ENCODE data around the gene LMTK3.
"Not testable (repeated sequence)": the region's sequence is repeated elsewhere in the genome, so short reads cannot be mapped to it uniquely, and the experiment has no call there.

LMTK3 gene

DNA sequence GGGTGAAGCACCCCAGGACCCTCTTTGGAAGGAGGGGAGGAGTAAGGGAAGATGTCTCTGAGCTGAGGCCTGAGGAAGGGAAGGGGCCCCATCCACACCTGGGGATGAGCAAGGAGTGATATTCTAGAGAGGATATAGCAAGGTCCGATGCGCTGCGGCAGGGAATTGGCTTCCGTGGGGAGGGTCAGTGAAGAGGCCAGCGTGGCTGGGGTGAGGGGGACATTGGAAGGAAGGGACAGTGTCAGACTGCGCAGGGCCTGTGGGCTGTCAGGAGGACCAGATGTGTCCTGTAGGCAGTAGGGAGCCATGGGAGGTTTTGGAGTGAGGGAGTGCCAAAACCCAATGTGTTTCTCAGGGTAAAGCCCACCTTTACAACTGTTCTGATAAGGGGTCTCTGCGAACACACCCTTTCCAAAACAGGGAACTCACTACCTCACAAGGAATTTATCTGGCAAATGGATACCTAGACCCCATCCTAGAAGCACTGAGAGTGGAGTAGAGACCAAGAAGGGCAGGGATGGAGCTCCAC is 3.7 kb downstream of the LMTK3 start:
- DNase-seq (ENCODE audit: low read depth in 2 of 2): no peak

DNA sequence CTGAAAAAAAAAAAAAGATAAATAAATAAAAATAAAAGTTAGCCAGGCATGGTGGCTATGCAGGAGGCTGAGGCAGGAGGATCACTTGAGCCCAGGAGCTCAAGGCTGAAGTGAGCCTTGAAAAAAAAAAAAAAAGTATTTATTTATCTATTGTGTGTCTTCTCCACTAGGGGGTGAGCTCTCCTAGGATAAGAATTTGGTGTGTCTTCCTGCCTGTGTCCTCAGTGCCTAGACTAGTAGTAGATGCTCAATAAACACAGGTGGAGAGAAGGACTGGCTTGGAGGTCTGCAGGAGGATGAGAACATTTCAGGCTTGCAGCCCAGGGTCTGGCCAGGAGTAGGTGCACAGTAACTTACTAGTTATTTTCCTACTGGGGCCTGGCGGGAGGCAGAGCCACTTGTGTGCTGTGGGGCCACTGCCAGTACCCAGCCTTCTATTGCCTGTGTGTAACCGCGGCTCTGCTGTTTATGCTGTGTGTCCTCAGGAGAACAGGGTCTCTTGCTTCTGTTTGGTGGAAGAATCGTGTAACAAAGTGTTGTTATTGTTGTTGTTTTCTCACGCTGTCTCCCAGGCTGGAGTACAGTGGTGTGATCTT is 5.4 kb downstream of the LMTK3 start:
- no peak for DNase-seq (ENCODE audit: low read depth in 2 of 2)

DNA sequence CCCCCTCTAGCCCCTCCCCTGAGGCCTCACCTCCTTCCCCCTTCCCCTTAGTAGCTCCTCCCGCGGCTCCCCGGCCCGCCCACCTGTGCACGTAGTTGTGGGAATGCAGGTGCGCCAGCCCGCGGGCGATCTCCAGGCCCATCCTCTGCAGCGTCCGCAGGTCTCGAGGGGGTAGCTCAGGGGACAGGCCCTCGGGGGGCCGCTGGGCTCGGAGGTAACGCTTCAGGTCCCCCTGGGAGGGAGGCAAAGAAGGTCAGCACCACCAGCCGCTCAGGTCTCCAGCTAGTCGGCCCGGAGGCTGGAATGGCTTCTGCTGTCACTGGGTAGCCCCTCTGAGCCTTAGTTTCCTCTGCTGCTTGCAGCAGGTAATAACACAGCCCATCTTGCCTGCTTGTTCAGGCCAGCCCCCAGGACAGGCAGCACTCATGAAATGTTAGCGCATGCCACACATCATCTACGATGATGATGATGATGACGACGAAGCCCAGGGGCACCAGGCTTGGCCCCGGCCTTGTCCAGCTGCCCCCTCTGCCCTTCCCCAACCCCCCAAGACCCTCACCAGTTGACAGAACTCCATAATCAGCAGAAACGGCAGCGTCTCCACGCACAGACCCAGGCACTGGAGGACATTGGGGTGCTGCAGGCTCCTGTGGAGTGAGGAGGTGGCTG is 9.2 kb downstream of the LMTK3 start:
- no peak for DNase-seq (ENCODE audit: low read depth in 2 of 2)

DNA sequence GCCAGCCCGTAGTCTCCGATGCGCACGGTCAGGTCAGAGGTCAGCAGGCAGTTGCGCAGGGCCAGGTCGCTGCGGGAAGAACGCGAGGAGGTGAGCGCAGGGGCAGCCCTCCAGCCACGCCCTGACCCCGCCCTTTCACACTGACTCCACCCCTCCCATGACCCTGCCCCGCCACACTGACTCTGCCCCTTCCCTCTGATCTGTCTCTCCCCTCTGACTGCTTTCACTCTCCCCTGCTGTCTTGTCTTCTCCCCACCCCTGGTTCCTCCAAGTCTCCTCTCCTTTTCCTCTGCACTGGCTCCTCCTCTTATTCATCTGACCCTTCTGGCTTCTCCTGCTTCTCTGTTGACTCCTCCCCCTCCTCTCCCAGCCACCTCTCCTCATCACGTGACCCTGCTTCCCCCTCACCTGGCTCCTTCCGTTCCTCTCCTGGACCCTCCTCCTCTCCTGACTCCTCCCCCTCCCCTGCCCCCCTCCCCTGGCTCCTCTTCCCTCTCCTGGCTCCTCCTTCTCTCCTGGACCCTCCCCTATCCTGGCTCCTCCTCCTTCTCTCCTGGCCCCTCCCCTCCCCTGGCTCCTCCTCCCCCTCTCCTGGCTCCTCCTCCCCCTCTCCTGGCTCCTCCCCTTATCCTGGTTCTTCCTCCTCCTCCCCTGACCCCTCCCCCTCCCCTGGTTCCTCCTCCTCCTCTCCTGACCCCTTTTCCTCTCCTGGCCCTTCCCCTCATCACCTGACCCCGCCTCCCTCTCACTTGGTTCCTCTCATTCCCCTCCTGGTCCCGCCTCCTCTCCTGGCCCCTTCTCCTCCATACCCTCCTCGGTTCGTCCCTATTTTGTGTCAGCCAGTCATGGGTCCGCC is 9.9 kb downstream of the LMTK3 start:
- no peak for DNase-seq (ENCODE audit: low read depth in 2 of 2)

DNA sequence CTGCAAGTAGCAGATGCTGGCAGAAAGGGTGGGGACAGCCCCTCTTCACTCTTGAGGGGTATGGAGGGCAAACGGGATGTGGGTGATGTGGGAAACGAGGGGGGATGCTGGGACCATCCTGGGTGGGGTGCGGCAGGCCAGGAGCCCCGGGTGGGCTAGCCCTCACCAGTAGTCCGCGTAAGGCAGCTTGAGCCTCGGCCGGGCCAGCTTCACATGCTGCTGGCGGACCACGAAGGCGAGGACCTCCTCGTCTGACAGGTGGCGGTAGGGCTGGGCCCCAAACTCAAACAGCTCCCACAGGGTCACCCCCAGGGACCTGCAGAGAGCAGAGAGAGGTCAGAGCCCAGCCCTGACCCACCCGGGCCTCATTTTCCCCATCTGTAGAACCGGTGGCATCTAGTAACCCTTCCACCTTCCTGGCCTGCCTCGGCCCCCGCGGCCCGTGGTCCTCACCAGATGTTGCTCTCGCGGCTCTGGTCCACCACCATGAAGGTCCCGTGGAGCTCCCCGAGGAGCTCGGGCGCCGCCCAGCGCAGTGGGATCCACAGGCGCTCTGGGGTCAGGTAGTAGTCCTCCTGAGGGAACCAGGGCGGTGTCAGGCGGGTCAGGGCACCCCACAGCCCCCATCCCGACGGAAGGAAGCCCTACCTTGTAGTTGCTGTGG is 10.7 kb downstream of the LMTK3 start:
- DNase-seq (ENCODE audit: low read depth in 2 of 2): no peak

DNA sequence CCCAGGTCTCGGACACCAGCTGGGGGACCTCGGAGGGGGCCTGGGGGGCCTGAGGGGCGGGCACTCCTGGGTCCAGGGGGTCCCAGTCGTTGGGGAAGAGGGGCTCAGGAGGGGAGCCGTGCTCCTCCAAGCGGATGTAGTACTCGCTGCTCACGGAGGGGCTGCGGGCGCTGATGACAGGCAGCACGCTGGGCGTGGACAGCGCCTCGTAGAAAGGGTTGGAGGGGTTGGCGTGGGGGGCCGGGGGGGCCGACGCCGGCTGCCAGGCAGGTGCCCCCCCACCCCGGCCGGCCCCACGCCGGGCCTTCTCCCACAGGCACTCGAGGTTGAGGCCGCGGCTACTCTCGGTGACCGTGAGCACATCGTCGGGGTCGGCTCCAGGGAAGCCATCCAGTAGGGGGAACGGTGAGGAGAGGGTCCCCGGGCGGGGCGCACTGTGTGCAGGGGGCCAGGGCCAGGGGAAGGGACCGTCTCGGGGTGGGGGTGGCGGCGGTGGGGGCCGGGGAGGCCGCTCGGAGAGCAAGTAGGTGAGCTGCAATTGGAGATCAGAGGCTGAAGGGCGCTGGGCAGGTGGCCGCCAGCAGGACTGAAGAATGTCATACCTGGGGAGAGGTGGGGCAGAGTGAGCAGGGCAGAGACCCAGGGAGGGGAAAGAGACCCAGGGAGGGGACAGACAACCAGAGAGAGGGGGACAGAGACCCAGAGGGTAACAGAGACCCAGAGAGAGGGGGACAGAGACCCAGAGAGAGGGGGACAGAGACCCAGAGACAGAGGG is 12.1 kb downstream of the LMTK3 start:
- DNase-seq (ENCODE audit: low read depth in 2 of 2): no peak

DNA sequence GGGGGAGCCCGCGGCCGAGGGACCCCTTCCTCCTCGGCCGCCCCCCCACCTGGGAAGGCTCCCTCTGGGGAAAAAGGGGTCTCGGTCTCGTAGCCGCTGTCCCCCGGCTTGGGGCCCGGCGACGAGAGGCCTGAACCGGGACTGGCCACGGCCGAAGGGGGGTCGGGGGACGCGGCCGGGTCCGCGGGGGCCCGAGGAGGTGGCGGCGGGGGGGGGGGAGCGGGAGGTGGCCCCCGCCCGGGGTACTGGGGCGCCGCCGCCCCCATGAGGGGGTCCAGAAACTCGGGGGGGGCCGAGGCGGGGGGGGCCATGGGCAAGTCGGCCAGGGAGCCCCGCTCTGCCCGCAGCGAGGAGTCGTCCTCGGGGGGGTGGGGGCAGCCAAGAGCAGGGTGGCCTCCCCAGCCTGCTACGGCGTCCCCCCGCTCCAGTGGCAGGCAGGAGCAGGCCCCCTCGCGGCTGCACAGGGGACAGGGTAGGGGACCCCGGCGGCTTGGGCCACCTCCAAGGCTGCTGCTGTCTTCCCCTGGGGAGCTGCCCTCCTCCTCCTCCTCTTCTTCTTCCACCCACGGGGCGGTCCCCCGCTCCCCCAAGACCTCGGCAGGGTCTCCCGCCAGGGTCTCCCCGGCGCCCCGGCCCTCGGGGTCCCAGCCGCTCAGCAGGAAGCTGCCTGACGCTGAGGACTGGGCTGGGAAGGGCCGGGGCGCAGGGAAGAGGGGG is 12.9 kb downstream of the LMTK3 start:
- no peak for DNase-seq (ENCODE audit: low read depth in 2 of 2)

DNA sequence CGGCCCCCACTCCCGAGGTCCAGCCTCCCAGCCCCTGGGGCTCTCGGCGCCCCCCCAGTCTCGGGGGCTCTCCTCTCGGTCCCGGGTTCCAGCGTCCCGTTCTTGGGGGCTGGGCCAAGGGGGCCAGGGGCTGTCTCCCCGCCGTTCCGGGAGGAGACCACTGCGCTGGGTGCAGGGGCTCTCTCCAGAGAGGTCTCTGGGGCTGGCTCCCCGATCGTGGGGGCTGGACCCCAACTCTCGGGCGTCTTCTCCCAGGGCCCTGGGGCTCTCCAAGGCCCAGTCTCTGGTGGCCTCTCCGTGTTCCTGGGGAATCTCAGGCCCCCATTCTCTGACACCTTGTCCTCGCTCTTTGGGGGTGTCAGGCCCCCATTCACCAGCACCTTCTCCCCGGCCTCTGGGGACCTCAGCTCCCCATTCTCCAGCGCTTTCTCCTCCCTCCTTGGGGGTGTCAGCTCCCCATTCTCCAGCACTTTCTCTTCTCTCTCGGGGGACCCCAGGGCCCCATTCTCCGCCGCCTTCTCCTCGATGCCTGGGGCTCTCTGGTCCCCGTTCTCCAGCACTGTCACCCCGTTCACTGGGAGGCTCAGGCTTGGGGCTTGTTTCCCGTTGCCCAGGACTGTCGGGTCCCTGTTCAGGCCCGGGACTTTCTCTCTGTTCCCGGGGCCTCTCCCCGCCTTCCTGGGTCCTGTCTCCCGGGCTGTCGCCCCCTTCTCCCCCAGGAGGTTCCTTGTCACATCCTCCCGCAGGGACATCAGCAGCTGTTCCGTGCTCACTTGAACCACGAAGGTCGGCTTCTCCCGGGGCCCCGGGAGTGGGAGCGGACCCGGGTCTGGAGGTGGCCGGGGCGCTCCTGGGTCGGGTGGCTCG is 13.7 kb downstream of the LMTK3 start:
- no peak for DNase-seq (ENCODE audit: low read depth in 2 of 2)

DNA sequence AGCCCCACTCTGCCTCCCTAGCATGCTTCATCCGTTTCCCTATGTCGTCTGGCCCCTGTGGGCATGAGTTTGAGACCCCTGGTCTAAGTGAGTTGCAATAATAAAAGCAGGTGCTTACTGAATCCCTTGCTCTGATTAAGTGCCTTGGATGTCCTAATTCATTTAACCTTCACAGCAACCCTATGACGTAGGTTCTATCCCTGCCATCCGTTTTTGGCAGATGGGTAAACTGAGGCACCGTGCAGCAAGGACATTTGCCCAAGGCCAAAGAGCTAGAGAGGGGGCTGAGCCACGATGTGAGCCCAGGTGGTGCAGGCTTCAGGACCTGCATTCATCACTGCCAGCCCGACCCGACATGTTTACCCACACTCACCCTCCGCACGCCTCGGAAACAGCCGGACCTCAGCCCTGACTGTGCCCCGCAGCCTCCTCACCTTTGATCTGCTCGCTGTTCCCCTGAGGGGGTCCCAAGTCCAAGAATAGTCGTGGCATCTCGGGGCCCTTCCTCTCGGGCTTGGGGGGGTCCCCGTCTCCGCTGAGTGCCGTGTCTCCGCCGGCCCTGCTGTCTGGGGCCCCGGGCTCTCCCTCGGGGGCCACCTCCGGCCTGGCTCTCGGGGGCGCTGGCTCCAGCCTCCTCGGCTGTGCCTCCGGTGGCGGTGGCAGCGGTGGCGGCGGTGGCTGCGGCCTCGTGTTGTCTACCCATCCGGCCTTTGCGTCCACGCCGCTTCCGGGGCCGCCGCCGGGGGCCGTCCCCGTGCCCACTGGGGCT is 14.5 kb downstream of the LMTK3 start:
- no peak for DNase-seq (ENCODE audit: low read depth in 2 of 2)

DNA sequence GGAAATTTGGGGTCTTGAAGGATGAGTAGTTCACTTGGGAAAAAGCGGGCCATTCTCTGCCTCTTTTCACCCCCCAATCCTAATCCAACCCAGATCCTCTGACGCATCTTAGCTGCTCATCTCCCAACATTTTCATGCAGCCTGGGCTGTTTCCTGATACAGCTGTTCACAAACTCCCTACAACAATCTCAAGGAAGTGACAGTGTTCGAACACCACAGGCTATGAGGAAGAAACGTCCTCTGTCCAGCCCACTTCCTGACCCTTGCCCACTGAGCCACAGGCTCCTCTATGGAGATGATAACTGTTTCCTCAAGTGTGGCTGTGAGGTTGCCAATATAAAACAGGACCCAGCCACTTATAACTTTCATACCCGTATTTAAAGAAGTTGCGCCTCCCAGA is 16.2 kb downstream of the LMTK3 start:
- no peak for DNase-seq (ENCODE audit: low read depth in 2 of 2)

DNA sequence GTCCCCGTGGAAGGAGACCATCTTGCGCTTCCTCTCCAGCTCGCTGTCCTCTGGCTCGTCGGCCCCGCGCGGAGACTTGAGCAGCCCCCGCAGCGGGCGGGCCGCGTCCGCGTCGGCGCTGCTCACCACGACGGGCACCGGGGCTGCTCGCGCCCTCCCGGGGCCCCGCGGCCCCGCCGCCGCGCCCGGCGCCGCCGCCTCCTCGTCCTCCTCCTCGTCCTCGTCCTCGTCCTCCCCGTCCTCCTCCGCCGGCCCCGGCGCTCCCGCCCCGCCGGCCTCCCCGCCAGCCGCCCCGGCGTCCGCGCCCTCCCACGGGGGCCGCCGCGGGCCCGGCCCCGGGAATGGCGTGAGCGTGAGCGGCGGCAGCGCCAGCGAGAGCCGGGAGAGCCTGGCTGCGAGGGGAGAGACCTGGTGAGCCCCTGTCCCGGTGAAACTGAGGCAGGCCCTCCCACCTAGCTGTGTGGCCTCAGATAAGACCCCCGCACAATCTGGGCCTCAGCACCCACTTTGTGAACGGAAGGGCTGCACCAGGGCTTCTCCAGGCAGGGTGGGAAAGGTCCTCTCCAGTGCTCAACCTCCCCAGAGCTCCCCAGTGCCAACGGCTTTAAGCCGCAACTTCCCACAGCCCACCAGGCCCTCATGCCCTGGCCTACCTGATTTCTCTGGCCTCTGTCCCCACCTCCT is 17.8 kb downstream of the LMTK3 start:
- no peak for DNase-seq (ENCODE audit: low read depth in 2 of 2)

DNA sequence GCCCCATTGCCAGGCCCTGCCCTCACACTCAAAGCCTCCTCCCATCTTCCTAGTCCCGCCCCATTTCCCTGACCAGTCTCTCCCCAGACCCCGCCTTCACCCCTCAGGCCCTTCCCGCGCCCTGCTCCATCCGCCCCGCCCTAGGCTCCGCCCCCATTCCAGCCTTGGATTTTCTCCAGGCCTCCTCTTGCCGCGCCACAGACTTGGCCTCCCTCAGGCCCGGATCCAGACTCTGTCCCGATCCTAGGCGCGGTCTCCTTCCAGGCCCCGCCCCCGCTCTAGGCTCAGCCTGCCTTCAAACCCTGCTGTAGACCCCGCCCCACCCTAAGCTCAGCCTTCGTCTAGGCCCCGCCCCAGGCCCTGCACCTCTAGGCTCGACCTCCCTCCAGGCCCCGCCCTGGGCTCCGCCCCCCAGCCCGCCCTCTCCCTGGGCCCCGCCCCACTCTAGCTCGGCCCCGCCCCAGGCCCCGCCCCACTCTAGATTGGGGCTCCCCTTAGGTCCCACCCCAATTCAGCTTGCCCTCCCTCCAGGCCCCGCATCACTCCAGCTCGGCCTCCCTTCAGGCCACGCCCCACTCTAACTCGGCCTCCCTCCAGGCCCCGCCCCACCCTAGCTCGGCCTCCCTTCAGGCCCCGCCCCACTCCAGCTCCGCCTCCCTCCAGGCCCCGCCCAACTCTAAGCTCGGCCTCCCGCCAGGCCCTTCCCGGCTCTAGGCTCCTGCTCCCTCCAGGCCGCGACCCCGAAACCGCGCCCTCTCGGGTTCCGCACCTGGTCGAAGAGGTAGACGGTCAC is 18.5 kb downstream of the LMTK3 start:
- peak; percentile 53 to 69 for DNase-seq (ENCODE audit: low read depth in 2 of 2)

DNA sequence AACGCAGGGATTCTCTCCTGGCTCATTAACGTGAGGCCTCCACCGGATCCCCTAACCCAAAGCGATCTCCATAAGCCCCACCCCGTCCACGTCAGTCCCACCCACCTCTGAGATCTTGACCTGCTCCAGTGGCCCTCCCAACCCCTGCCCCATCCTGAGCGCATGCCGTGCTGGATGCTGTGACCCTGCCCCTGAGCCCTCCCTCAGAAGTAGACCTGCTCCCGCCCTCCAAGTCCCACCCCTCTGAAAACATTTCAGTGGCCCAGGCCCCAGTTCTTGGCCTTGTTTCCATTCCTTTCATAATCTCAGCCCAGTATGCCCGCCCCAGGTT is 19.9 kb downstream of the LMTK3 start:
- no peak for DNase-seq (ENCODE audit: low read depth in 2 of 2)

DNA sequence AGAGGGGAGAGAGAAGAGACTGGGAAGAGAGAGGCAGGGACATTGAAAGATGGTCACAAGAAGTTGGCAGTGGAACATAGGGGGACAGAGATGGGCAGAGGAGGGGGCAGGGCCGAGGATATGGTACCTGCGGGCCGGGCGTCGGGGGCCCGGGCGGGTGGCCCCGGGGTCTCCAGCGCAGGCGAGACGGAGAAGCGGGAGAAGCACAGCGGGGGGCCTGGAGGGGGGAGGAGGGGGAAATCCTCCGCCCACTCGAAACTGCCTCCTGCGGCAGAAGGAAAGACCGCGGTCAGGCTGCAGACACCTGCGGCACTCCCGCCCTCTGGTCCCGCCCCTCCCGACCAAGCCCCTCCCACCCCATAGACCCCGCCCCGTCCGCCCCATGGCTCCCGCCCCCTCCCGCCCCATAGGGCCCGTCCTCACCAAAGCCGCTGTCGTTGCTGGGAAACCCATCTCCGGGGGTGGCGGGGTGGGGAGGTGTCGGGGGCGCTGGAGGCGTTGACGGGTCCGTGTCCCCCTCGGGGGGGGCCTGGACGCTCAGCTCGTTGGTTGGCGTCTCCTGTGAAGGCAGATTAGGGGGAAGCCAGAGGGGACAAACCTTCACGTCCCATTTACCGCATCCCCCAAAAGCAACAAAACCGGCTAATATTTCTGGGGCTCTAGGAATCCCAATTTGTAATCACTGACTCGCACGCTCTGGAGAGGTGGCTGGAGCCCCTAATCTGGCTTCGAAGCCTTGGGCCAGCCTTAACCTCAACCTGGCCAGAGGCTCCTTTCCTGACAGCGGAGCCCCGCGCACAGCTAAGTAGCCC is 20.4 kb downstream of the LMTK3 start:
- no peak for DNase-seq (ENCODE audit: low read depth in 2 of 2)

DNA sequence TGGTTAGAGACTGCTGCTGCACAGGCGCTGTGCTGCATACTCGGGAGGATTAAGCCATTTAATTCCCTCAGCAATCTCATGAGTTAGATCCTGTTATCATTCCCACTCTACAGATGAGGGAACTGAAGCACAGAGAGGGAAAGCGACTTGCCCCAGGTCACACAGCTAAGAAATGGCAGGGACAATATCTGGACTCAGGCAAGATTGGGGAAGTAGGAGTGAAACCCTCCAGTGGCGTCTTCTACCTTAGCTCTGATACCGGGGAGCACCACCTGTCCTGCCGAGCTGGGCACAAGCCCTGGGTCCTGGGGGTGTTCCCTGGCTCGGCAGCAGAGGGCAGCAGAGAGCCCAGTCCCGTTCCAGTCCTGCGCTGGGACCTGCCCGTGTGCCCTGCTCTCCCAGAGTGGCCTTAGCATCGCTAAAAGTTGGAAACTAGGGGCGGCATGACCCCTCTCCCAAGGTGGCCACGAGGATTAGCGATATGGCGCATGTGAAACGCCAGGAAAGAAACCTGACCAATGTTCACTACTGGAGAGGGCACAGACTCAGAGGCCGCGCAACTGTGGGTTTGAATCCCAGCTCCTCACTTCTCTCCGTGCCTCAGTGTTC is 21.9 kb downstream of the LMTK3 start:
- peak; percentile 57 to 66 for DNase-seq (ENCODE audit: low read depth in 2 of 2)

DNA sequence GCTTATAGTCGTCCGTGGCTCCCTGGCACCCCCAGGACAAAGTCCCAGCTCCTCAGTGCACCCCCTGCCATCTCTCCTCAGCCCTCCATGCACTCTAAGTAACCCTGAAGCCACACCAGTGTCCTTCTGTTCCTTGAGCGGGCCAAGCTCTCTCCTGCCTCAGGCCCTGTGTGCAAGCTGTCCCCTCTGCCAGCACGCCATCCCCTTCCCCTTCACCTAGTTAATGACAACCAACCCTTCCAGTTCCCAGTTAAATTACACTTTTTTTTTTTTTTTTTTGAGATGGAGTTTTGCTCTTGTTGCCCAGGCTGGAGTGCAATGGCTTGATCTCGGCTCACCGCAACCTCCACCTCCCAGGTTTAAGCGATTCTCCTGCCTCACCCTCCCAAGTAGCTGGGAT is 23.2 kb downstream of the LMTK3 start:
- DNase-seq (ENCODE audit: low read depth in 2 of 2): not testable (repeated sequence)
